GM12865 (cell line): ENCODE data around the gene PPP1R12C.

Experiments used
- DNase-seq: peaks from one replicate; pipeline ENCODE4 v3.0.0; 2010; ENCODE audit warnings: low read depth
- H3K4me3 ChIP-seq: 2 replicates; pipeline ENCODE4 v1.5.1; 2011; ENCODE audit warnings: mild to moderate bottlenecking, low read depth, low read length, control low read depth
- CTCF ChIP-seq: IDR thresholded peaks from 2 replicates; pipeline ENCODE4 v1.5.1; 2011; ENCODE audit warnings: low read length, control low read depth, low read depth, inconsistent platforms; ENCODE audit not compliant: insufficient read depth; ENCODE audit errors: missing control alignments

PPP1R12C gene

GRCh38 chr19:55098716-55099556, 18.5 kb downstream of the PPP1R12C start:
- H3K4me3 ChIP-seq: no peak overlapping the region
- TF ChIP-seq CTCF: no peak
- no peak for DNase-seq

- TF ChIP-seq CTCF: no peak
- H3K4me3 ChIP-seq: no peak overlapping the region
- DNase-seq: no peak
These were observed 19.3 kb downstream of the PPP1R12C start for GRCh38 chr19:55097864-55098715.

- no peak for TF ChIP-seq CTCF
- H3K4me3 ChIP-seq: no peak overlapping the region
- no peak for DNase-seq
These were observed 21.3 kb downstream of the PPP1R12C start for GRCh38 chr19:55096061-55096701.

GRCh38 chr19:55095260-55096060, 22.0 kb downstream of the PPP1R12C start:
- no peak overlapping the region for H3K4me3 ChIP-seq
- TF ChIP-seq CTCF: no peak
- DNase-seq: no peak

- H3K4me3 ChIP-seq: no peak overlapping the region
- DNase-seq: no peak
- no peak for TF ChIP-seq CTCF
These were observed 22.8 kb downstream of the PPP1R12C start for GRCh38 chr19:55094456-55095259.
